T-helper 1 cell treated with Interleukin-12 subunit alpha and Interleukin-12 subunit beta and Interleukin-4 antibody, amounts not matched to agents 30 μg/mL and 1 μg/mL, for 36 hours (primary cell): Measurements from ENCODE around the gene JAML.

Experiments
- H3K27ac Mint-ChIP-seq: one replicate; pipeline ENCODE4 v1.8.0; 2021; ENCODE audit warnings: mild to moderate bottlenecking, mixed read lengths
- H3K27me3 Mint-ChIP-seq: one replicate; pipeline ENCODE4 v1.8.0; 2021; ENCODE audit warnings: low read depth, mixed read lengths
- H3K36me3 Mint-ChIP-seq: one replicate; pipeline ENCODE4 v1.8.0; 2021; ENCODE audit warnings: low read depth, mixed read lengths
- H3K4me1 Mint-ChIP-seq: one replicate; pipeline ENCODE4 v1.8.0; 2021; ENCODE audit warnings: low read depth, mixed read lengths
- H3K4me3 Mint-ChIP-seq: one replicate; pipeline ENCODE4 v1.8.0; 2021; ENCODE audit warnings: mild to moderate bottlenecking, moderate library complexity, mixed read lengths
- H3K9me3 Mint-ChIP-seq: one replicate; pipeline ENCODE4 v1.8.0; 2021; ENCODE audit warnings: mixed read lengths

The JAML gene

GRCh38 chr11:118166641-118167040 lies 58.2 kb downstream of the JAML start:
- no peaks in the 10 kb centered on the region for H3K36me3 Mint-ChIP-seq
- no peaks in the 10 kb centered on the region for H3K9me3 Mint-ChIP-seq
- no peak overlapping the region for H3K27ac Mint-ChIP-seq
- peaks cover 5% of the 10 kb centered on the region for H3K4me1 Mint-ChIP-seq
- no peak overlapping the region for H3K4me3 Mint-ChIP-seq
- H3K27me3 Mint-ChIP-seq, result peaks cover 26% of the 10 kb centered on the region

DNA sequence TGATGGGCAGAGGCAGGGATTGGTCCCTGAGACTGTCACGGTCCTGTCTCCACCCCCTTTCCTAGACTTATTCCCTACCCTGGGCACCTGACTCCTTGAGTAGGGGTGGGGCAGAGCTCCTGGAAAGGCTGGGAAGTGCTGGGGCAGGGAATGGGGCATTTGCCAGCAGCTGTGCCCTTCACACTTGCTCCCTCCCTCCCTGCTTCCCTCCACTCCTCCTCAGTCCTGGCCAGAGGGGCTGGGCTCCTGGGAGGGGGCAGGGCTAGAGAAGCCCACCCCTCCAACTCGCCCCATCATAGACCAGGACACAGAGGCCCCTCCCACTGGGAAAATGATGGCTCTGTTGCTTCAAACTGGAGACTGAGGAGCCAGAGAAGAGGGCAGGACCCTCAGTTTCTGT lies 59.9 kb downstream of the JAML start:
- Mint-ChIP-seq H3K9me3 (no peaks in the 10 kb centered on the region), H3K4me1 (no peaks in the 10 kb centered on the region), H3K27ac (no peak overlapping the region), H3K4me3 (no peak overlapping the region), H3K36me3 (no peaks in the 10 kb centered on the region), H3K27me3 (peaks cover 30% of the 10 kb centered on the region)

DNA sequence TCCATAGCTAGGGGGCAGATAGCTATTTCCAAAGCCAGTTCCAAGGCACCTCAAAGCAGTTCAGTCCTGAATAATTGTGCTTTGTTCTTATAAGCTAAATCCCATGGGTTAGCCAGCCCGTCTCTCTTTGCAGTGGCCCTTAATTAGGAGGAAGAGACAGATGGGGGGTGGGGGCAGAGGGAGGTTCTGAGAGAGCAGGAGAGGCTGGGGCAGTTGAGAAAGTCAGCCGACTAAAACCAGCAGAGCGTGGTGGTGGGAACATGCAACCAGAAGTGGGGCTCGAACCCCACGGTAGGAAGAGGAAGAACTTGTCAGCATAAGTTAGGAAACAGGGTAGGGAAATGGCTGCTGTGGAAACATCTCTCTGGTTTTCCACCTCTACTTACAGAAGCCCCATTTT lies 61.3 kb downstream of the JAML start:
- Mint-ChIP-seq H3K36me3 (no peaks in the 10 kb centered on the region), H3K4me1 (no peaks in the 10 kb centered on the region), H3K9me3 (no peaks in the 10 kb centered on the region), H3K27me3 (peaks cover 42% of the 10 kb centered on the region), H3K4me3 (no peak overlapping the region), H3K27ac (no peak overlapping the region)

GRCh38 chr11:118162846-118163245 lies 62.0 kb downstream of the JAML start:
- Mint-ChIP-seq H3K4me1 (no peaks in the 10 kb centered on the region), H3K36me3 (no peaks in the 10 kb centered on the region), H3K4me3 (no peak overlapping the region), H3K27ac (no peak overlapping the region), H3K27me3 (peaks cover 46% of the 10 kb centered on the region), H3K9me3 (no peaks in the 10 kb centered on the region)

- Mint-ChIP-seq H3K4me3 (no peak overlapping the region), H3K27me3 (peaks cover 52% of the 10 kb centered on the region), H3K27ac (no peak overlapping the region), H3K9me3 (no peaks in the 10 kb centered on the region), H3K4me1 (peaks cover under 1% of the 10 kb centered on the region), H3K36me3 (no peaks in the 10 kb centered on the region)
Measured at GRCh38 chr11:118161786-118162185, 63.0 kb downstream of the JAML start.

- H3K27ac Mint-ChIP-seq, result no peak overlapping the region
- H3K9me3 Mint-ChIP-seq, result no peaks in the 10 kb centered on the region
- peaks cover 76% of the 10 kb centered on the region for H3K27me3 Mint-ChIP-seq
- no peaks in the 10 kb centered on the region for H3K36me3 Mint-ChIP-seq
- H3K4me1 Mint-ChIP-seq, result peaks cover 4% of the 10 kb centered on the region
- no peak overlapping the region for H3K4me3 Mint-ChIP-seq
Measured at GRCh38 chr11:118157186-118157895, 67.5 kb downstream of the JAML start.

DNA sequence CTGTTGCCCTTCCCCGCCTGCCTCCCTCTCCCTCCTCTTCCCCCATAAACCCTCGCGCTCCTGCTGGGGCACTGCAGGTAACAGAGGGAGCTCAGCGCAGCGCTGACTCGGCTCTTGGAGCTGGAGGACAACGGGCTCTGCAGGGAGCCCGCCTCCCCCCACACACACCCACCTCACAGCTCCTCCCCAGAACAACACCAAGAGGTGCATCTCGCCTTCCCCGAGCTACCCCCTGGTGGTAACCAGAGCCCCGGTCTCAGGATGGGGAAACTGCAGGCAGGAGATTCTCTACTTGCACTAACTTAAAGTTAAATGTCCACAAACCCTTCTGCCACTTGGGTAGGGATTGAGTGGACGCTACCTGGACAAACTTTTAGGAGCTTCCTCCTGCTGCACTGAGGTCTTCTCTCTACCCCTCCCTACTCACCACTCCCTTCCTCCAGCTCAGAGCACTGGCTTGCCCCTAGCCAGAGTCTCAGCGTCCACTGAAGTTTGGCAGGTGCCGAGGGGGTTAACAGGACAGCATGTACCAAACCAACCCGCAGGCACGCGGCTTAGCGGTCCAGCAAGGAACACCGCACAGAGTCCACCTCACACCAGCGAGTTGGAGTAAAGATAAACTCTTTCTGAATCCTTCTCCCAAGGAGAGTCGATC lies 68.2 kb downstream of the JAML start:
- Mint-ChIP-seq H3K4me1 (peaks cover 4% of the 10 kb centered on the region), H3K9me3 (no peaks in the 10 kb centered on the region), H3K27ac (no peak overlapping the region), H3K27me3 (peaks cover 77% of the 10 kb centered on the region), H3K4me3 (no peak overlapping the region), H3K36me3 (no peaks in the 10 kb centered on the region)

- Mint-ChIP-seq H3K36me3 (no peaks in the 10 kb centered on the region), H3K9me3 (no peaks in the 10 kb centered on the region), H3K27me3 (peaks cover 84% of the 10 kb centered on the region), H3K27ac (no peak overlapping the region), H3K4me1 (peaks cover 4% of the 10 kb centered on the region), H3K4me3 (no peak overlapping the region)
Measured at GRCh38 chr11:118155776-118156530, 68.9 kb downstream of the JAML start.

- Mint-ChIP-seq H3K4me3 (no peak overlapping the region), H3K27me3 (peaks cover 90% of the 10 kb centered on the region), H3K27ac (no peak overlapping the region), H3K36me3 (no peaks in the 10 kb centered on the region), H3K4me1 (peaks cover 4% of the 10 kb centered on the region), H3K9me3 (no peaks in the 10 kb centered on the region)
Measured at GRCh38 chr11:118154641-118155040, 70.2 kb downstream of the JAML start.

DNA sequence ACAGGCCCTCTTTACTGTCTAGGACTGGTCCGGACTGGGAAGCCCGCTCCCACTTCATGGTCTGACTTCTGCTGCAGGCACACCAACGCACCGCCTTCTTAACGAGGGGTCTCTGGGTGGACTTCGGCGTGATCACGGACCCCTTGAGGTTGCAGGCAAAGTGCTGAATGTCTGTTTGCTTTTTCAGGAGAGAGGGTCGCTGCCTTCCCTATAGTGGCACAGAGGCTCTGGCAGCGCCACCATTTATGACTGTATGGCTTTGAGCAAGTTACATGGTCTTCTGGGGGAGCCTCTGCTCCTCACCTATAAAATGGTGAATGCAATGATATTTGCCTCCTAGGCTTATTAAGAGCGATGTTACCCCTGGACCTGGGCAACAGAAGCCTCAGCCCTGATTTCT lies 70.8 kb downstream of the JAML start:
- Mint-ChIP-seq H3K4me1 (peaks cover 4% of the 10 kb centered on the region), H3K36me3 (no peaks in the 10 kb centered on the region), H3K27ac (no peak overlapping the region), H3K27me3 (peaks cover 85% of the 10 kb centered on the region), H3K9me3 (no peaks in the 10 kb centered on the region), H3K4me3 (peak overlapping the region; percentile 69)

GRCh38 chr11:118153516-118153915 lies 71.3 kb downstream of the JAML start:
- H3K27ac Mint-ChIP-seq, result peak overlapping the region; percentile 55
- peak overlapping the region; percentile 69 for H3K4me3 Mint-ChIP-seq
- no peaks in the 10 kb centered on the region for H3K9me3 Mint-ChIP-seq
- no peaks in the 10 kb centered on the region for H3K36me3 Mint-ChIP-seq
- H3K4me1 Mint-ChIP-seq, result peaks cover 4% of the 10 kb centered on the region
- peaks cover 84% of the 10 kb centered on the region for H3K27me3 Mint-ChIP-seq

DNA sequence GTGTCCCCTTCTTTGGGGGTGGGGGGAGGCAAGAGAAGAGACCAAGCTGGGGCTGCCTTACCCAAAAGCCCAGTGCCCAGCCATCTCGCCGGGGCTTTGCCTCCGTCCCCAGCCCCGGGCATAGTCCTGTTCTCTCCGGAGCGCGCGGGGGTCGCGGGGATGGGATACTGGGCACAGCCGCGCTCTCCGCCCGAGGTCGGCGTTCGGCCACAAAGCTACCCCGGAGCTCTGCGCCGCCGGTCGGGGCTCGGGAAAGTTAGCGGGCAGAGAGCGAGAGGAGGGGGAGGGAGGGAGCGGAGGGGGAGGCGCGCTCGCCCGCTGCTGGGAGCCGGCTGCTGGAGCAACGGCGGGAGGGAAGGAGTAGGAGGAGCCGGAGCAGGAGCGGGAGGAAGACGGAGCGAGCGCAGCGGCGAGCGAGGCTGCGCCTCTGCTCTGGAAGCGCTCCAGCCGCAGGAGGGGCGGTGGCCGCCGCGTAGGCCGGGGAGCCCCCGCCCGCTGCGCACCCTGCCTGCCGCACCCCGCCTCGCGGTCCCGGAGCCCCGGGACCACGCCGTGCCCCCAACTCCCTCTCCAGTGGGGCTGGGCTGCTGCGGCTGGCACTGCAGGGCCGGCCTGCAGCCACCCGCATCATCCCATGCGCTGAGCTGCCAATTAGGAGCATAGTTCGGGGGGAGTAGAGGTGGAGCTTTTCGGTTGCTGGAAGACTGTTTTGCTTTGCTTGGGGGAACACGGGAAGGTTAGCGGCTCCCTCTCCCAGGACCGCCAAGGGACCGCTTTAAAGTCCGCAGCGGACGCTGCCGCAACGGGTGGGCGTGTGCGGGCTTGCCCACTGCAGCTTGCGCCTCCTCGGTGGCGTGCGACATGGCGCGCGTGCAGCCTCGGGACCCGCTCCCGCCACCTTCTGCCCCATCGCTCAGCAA lies 72.0 kb downstream of the JAML start, which contains the start of gene SCN4B:
TSS of gene SCN4B (minus strand) at position 272 of the 920 bp plus-strand sequence. CDS start at position 122, 150 bp downstream.
- Mint-ChIP-seq H3K4me1 (peaks cover 4% of the 10 kb centered on the region), H3K27me3 (peaks cover 77% of the 10 kb centered on the region), H3K36me3 (no peaks in the 10 kb centered on the region), H3K4me3 (peak within 1 kb of the TSS; percentile 69), H3K27ac (peak within 1 kb of the TSS; percentile 55), H3K9me3 (no peaks in the 10 kb centered on the region)

DNA sequence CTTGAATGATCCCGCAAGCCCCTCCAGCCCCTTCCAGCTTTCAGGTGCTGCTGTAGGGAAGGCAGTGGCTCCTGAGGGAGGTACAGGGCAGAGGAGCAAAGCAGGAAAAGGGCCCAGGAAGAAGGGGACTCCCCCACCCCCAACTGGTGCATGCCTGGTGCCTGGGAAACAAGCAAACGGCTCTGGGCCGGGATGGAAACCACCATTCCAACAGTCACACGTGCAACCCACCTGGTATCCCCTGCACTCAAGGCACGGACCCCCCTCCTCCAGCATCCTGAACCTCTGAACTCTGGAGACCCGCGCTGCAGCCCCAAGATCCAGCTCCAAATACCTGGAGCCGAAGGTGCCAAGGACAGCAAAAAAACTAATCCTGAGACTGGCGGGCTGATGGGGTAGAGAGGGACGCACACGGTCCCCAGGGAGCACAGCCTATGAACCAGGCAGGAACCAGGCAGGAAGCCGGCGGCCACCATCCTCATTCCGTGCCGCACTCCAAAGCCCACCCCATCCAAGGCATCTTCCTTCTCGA lies 72.7 kb downstream of the JAML start:
- H3K36me3 Mint-ChIP-seq, result no peaks in the 10 kb centered on the region
- peaks cover 75% of the 10 kb centered on the region for H3K27me3 Mint-ChIP-seq
- no peak overlapping the region for H3K27ac Mint-ChIP-seq
- H3K4me1 Mint-ChIP-seq, result peaks cover 4% of the 10 kb centered on the region
- H3K4me3 Mint-ChIP-seq, result peak overlapping the region; percentile 25
- no peaks in the 10 kb centered on the region for H3K9me3 Mint-ChIP-seq

- Mint-ChIP-seq H3K4me3 (no peak overlapping the region), H3K27ac (no peak overlapping the region), H3K27me3 (peaks cover 71% of the 10 kb centered on the region), H3K9me3 (no peaks in the 10 kb centered on the region), H3K4me1 (peaks cover 4% of the 10 kb centered on the region), H3K36me3 (no peaks in the 10 kb centered on the region)
Measured at GRCh38 chr11:118151431-118151830, 73.4 kb downstream of the JAML start.
